ENCODE data around the gene RAB9A. TPM values are rescaled to one million over a fixed set of nuclear protein-coding genes. Genes with fewer than 3 reads are reported as not detected.

Gene RAB9A
- total and polyA plus RNA-seq, 2 donors from 2014 or later: 31.1 to 33.7 TPM

DNA sequence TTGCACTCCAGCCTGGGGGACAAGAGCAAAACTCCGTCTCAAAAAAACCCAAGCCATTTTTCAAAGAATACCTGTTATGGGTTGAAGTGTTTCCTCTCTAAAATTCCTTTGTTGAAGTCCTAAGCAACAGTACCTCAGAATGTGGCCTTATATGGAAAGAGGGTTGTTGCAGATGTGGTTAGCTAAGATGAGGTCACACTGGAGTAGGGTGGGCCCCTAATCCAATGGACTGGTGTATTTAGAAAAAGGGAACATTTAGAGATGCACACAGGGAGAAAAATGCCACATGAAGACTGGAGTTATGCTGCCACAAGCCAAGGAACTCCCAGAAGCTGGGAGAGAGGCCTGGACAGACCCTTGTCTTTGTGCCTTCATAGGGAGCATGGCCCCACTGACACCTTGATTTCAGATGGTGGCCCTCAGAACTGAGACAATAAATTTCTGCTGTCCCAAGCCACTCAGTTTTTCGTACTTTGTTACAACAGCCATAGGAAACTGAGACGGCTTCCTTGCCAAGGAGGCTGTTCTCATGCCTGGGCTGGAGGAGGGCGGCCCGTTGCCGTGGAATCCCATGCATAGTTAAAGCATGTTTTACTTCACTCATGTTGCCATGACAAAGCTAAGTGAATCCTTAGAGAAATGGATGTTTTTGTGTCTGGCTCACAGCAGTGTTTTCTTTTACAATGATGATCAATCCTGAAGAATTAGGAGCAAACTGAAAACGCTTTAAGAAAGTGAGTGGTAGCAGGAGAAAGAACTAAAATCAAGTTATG is 29.0 kb downstream of the RAB9A start:
- Histone ChIP-seq H3K4me1 (ENCODE audit: control insufficient read depth in 2 of 3, insufficient read depth in 2 of 3, low read depth in 1 of 3, low read length in 3 of 3) (no peaks in the 10 kb centered on the region), H3K9ac (ENCODE audit: low read length in 3 of 3) (no peak overlapping the region), H3K36me3 (ENCODE audit: control insufficient read depth in 2 of 3, insufficient read depth in 3 of 3, low read length in 3 of 3) (peaks cover 0 to 6% (median 5%) of the 10 kb centered on the region in 3 donors), H3K9me3 (ENCODE audit: control insufficient read depth in 2 of 3, insufficient read depth in 1 of 3, low read length in 3 of 3) (no peaks in the 10 kb centered on the region), H3K4me3 (ENCODE audit: low read length in 3 of 3) (no peak overlapping the region), H3K27me3 (ENCODE audit: control insufficient read depth, insufficient read depth, low read length) (no peaks in the 10 kb centered on the region), H3K27ac (ENCODE audit: low read depth in 2 of 2, low read length in 2 of 2) (no peak overlapping the region)
- FAIRE-seq: no peak
- DNase-seq: peak in 2 of 5 donors; percentile 43 to 50
- intact Hi-C loops (cut with DNase I): no loop called here
- TF ChIP-seq, protein P1, sequence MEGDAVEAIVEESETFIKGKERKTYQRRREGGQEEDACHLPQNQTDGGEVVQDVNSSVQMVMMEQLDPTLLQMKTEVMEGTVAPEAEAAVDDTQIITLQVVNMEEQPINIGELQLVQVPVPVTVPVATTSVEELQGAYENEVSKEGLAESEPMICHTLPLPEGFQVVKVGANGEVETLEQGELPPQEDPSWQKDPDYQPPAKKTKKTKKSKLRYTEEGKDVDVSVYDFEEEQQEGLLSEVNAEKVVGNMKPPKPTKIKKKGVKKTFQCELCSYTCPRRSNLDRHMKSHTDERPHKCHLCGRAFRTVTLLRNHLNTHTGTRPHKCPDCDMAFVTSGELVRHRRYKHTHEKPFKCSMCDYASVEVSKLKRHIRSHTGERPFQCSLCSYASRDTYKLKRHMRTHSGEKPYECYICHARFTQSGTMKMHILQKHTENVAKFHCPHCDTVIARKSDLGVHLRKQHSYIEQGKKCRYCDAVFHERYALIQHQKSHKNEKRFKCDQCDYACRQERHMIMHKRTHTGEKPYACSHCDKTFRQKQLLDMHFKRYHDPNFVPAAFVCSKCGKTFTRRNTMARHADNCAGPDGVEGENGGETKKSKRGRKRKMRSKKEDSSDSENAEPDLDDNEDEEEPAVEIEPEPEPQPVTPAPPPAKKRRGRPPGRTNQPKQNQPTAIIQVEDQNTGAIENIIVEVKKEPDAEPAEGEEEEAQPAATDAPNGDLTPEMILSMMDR (IDR thresholded peaks at IDR 0.05; ENCODE audit: borderline replicate concordance, extremely low read depth, insufficient read depth): no peak

GRCh38 chrX:13719192-13719856 is 30.4 kb downstream of the RAB9A start:
- TF ChIP-seq, protein P1 (IDR thresholded peaks at IDR 0.05; ENCODE audit: borderline replicate concordance, extremely low read depth, insufficient read depth): no peak
- DNase-seq (no peak), FAIRE-seq (no peak)
- H3K4me1 ChIP-seq (ENCODE audit: control insufficient read depth in 2 of 3, insufficient read depth in 2 of 3, low read depth in 1 of 3, low read length in 3 of 3): no peaks in the 10 kb centered on the region
- no peak overlapping the region for H3K27ac ChIP-seq (ENCODE audit: low read depth in 2 of 2, low read length in 2 of 2)
- H3K4me3 ChIP-seq (ENCODE audit: low read length in 3 of 3): no peak overlapping the region
- H3K9me3 ChIP-seq (ENCODE audit: control insufficient read depth in 2 of 3, insufficient read depth in 1 of 3, low read length in 3 of 3): no peaks in the 10 kb centered on the region
- H3K36me3 ChIP-seq (ENCODE audit: control insufficient read depth in 2 of 3, insufficient read depth in 3 of 3, low read length in 3 of 3): peaks cover 0 to 6% (median 5%) of the 10 kb centered on the region in 3 donors
- intact Hi-C loops (cut with DNase I): no loop called here
- H3K9ac ChIP-seq (ENCODE audit: low read length in 3 of 3): no peak overlapping the region
- H3K27me3 ChIP-seq (ENCODE audit: control insufficient read depth, insufficient read depth, low read length): no peaks in the 10 kb centered on the region

DNA sequence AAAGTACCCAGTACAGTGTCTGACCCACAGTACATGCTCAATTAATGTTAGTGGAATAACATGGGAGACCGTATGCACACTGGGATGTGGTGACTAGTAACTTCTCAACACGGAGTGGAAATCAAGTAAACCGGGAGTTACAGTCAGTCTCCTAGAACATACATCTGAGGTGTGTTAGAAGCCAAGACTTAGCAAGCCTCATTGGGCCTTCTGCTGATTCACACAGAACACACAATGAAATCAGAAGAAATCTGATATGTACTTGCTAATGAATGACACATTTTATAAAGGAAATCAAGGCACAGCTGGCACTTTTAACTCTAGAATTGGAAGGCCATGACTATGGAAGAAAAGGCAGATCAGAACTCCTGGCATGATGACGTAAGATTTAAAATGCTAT is 32.4 kb downstream of the RAB9A start:
- H3K27me3 ChIP-seq (ENCODE audit: control insufficient read depth, insufficient read depth, low read length): no peaks in the 10 kb centered on the region
- H3K36me3 ChIP-seq (ENCODE audit: control insufficient read depth in 2 of 3, insufficient read depth in 3 of 3, low read length in 3 of 3): peaks cover 0 to 5% (median 5%) of the 10 kb centered on the region in 3 donors
- H3K27ac ChIP-seq (ENCODE audit: low read depth in 2 of 2, low read length in 2 of 2): no peak overlapping the region
- no peak overlapping the region for H3K4me3 ChIP-seq (ENCODE audit: low read length in 3 of 3)
- no peaks in the 10 kb centered on the region for H3K4me1 ChIP-seq (ENCODE audit: control insufficient read depth in 2 of 3, insufficient read depth in 2 of 3, low read depth in 1 of 3, low read length in 3 of 3)
- FAIRE-seq (no peak), DNase-seq (no peak)
- H3K9ac ChIP-seq (ENCODE audit: low read length in 3 of 3): no peak overlapping the region
- no peaks in the 10 kb centered on the region for H3K9me3 ChIP-seq (ENCODE audit: control insufficient read depth in 2 of 3, insufficient read depth in 1 of 3, low read length in 3 of 3)
- TF ChIP-seq, protein P1 (IDR thresholded peaks at IDR 0.05; ENCODE audit: borderline replicate concordance, extremely low read depth, insufficient read depth): no peak
- intact Hi-C loops (cut with DNase I): no loop called here

All from kidney (tissue), 14 donors.